Skeletal muscle tissue (tissue), 4 donors: ENCODE measurements around the gene WHRN. TPM values are rescaled to one million over a fixed set of nuclear protein-coding genes. Genes with fewer than 3 reads are reported as not detected.

Source experiments
- H3K27ac ChIP-seq: one replicate; pipeline ENCODE4 v1.7.0; 2013; ENCODE audit warnings: mild to moderate bottlenecking, low read depth, low read length, inconsistent platforms
- H3K27me3 ChIP-seq, 3 donors: one replicate each; pipeline ENCODE4 v1.7.0; 2013; ENCODE audit warnings: low read length in 3 of 3; ENCODE audit not compliant: control insufficient read depth in 3 of 3, insufficient read depth in 3 of 3
- H3K36me3 ChIP-seq, 3 donors: one replicate each; pipeline ENCODE4 v1.7.0; 2013; ENCODE audit warnings: low read length in 3 of 3; ENCODE audit not compliant: control insufficient read depth in 3 of 3, insufficient read depth in 3 of 3
- H3K4me1 ChIP-seq, 3 donors: one replicate each; pipeline ENCODE4 v1.7.0; 2013; ENCODE audit warnings: low read length in 3 of 3, mild to moderate bottlenecking in 3 of 3; ENCODE audit not compliant: control insufficient read depth in 3 of 3, insufficient read depth in 3 of 3
- H3K4me3 ChIP-seq, 3 donors: one replicate each; pipeline ENCODE4 v1.7.0; 2013; ENCODE audit warnings: low read length in 3 of 3
- H3K9ac ChIP-seq, 3 donors: one replicate each; pipeline ENCODE4 v1.7.0; 2013; ENCODE audit warnings: low read length in 3 of 3, mild to moderate bottlenecking in 3 of 3, moderate library complexity in 2 of 3, low read depth in 1 of 3
- H3K9me3 ChIP-seq, 3 donors: one replicate each; pipeline ENCODE4 v1.7.0; 2013; ENCODE audit warnings: low read length in 3 of 3; ENCODE audit not compliant: control insufficient read depth in 3 of 3
- total RNA-seq: library from RNA; depleted of rRNA; stranded (reverse); fragments of >200 nt; gene quantifications from one replicate; pipeline ENCODE4 v1.2.3, GENCODE V29; 2014
- donor health status: Osteomylitis.

WHRN gene
- total RNA-seq, 1 donor from 2014 or later = 0.52 TPM

DNA sequence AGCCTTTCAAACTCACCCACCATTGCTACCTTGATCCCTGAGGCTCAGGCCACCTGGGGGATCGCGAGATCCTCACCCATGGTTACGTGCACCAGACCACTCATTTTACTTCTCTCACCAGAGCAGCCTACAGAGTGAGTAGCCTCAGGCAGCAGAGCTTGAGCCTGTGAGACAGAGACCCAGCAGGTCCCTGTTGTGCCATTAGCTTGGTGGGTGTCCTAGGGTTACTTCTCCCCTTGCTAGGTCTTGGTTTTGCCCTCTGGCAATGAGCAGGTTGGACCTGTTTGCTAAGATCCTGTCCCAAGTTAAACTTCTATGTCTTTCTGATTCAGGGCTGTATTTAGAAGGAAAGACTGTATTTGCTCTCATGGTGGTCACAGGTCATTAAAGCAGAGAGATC is 21.8 kb downstream of the WHRN start:
- Histone ChIP-seq H3K4me3 (no peak overlapping the region), H3K27me3 (peaks cover 0 to 3% (median 0%) of the 10 kb centered on the region in 3 donors), H3K4me1 (no peaks in the 10 kb centered on the region), H3K9ac (no peak overlapping the region), H3K9me3 (no peaks in the 10 kb centered on the region), H3K36me3 (no peaks in the 10 kb centered on the region), H3K27ac (no peak overlapping the region)

DNA sequence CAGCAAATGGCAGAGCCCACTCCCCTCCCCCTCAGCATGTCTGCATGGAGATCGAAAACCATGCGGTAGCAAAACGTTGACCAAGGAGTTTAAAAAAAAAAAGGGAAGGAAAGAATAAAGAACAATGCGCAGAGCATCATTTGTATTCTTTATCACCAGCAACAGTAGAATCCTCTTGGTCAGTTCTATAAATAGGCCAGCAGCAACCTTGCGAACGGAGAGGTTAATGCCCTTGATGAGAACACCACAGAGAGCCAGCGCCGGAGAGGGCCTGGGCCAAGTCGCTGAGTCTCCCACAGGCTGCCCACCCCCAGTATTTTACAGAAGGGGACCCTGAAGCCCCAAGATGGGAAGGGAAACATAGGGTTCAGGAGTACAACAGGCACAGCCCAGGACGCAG is 22.7 kb downstream of the WHRN start:
- no peaks in the 10 kb centered on the region for H3K36me3 ChIP-seq
- H3K4me3 ChIP-seq = no peak overlapping the region
- H3K9me3 ChIP-seq = no peaks in the 10 kb centered on the region
- H3K4me1 ChIP-seq = no peaks in the 10 kb centered on the region
- no peak overlapping the region for H3K9ac ChIP-seq
- no peak overlapping the region for H3K27ac ChIP-seq
- peaks cover 0 to 5% (median 4%) of the 10 kb centered on the region in 3 donors for H3K27me3 ChIP-seq

GRCh38 chr9:114481789-114482188 is 23.5 kb downstream of the WHRN start:
- Histone ChIP-seq H3K4me1 (no peaks in the 10 kb centered on the region), H3K4me3 (no peak overlapping the region), H3K27me3 (peaks cover 0 to 12% (median 4%) of the 10 kb centered on the region in 3 donors), H3K9ac (no peak overlapping the region), H3K9me3 (no peaks in the 10 kb centered on the region), H3K36me3 (no peaks in the 10 kb centered on the region), H3K27ac (no peak overlapping the region)

GRCh38 chr9:114480746-114481435 is 24.4 kb downstream of the WHRN start:
- Histone ChIP-seq H3K9ac (no peak overlapping the region), H3K27ac (no peak overlapping the region), H3K4me1 (no peaks in the 10 kb centered on the region), H3K36me3 (no peaks in the 10 kb centered on the region), H3K27me3 (peaks cover 0 to 12% (median 4%) of the 10 kb centered on the region in 3 donors), H3K9me3 (no peaks in the 10 kb centered on the region), H3K4me3 (no peak overlapping the region)

GRCh38 chr9:114478871-114479270 is 26.4 kb downstream of the WHRN start:
- no peaks in the 10 kb centered on the region for H3K36me3 ChIP-seq
- H3K4me3 ChIP-seq = no peak overlapping the region
- no peaks in the 10 kb centered on the region for H3K9me3 ChIP-seq
- H3K27me3 ChIP-seq = peaks cover 0 to 19% (median 10%) of the 10 kb centered on the region in 3 donors
- H3K27ac ChIP-seq = no peak overlapping the region
- no peak overlapping the region for H3K9ac ChIP-seq
- H3K4me1 ChIP-seq = no peaks in the 10 kb centered on the region

DNA sequence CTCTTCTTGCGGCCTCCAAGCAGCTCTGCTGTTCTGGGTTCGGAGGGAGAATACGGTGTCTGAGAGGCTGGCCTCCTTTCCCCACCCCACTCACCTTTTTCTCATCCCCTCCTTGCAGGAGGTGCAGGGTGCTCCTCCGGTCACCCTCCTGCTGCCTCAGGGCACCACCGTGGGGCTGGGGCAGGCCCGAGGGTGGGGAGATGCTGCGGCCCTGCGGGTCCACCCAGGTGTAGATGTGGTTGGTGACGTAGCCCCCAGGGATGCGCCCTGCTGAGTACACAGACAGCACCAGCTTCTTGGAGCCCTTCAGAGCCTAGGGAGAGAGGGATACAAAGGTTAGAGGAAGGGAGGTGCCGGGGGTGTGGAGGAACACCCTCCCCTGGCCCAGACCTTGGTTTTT is 26.8 kb downstream of the WHRN start:
- Histone ChIP-seq H3K27ac (no peak overlapping the region), H3K9ac (no peak overlapping the region), H3K4me3 (no peak overlapping the region), H3K4me1 (no peaks in the 10 kb centered on the region), H3K27me3 (peaks cover 0 to 19% (median 10%) of the 10 kb centered on the region in 3 donors), H3K36me3 (no peaks in the 10 kb centered on the region), H3K9me3 (no peaks in the 10 kb centered on the region)

DNA sequence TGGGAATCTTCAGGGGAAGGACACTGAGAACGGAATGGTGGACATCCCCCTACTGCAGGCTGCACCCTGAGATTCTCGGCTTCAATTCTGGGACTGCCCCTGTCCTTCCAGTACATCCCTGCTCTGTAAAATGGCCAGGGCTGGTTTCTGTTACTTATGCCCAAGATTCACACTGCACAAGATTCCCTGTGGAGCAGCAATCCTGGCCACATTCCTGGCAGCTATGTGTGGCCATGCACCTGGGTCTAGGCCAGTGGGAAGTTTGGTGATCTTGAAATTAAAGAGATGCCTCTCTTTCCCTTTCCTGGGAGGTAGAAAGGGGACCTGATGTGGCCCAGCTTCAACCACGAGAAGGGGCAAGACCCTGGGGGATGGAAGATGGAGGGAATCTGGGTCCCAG is 27.6 kb downstream of the WHRN start:
- Histone ChIP-seq H3K4me1 (no peaks in the 10 kb centered on the region), H3K27me3 (peaks cover 0 to 19% (median 10%) of the 10 kb centered on the region in 3 donors), H3K9me3 (no peaks in the 10 kb centered on the region), H3K27ac (no peak overlapping the region), H3K9ac (no peak overlapping the region), H3K4me3 (no peak overlapping the region), H3K36me3 (no peaks in the 10 kb centered on the region)

- H3K27me3 ChIP-seq = peaks cover 0 to 19% (median 10%) of the 10 kb centered on the region in 3 donors
Observed at GRCh38 chr9:114476891-114477469, 28.3 kb downstream of the WHRN start.

GRCh38 chr9:114475412-114476135 is 29.7 kb downstream of the WHRN start:
- H3K27me3 ChIP-seq = peaks cover 0 to 16% (median 10%) of the 10 kb centered on the region in 3 donors
- H3K36me3 ChIP-seq = no peaks in the 10 kb centered on the region
- H3K27ac ChIP-seq = no peak overlapping the region
- no peaks in the 10 kb centered on the region for H3K9me3 ChIP-seq
- no peak overlapping the region for H3K4me3 ChIP-seq
- H3K9ac ChIP-seq = no peak overlapping the region
- H3K4me1 ChIP-seq = no peaks in the 10 kb centered on the region

More at GRCh38 chr9:114476891-114477469, 28.3 kb downstream of the WHRN start:
- Histone ChIP-seq H3K36me3 (no peaks in the 10 kb centered on the region), H3K4me3 (no peak overlapping the region), H3K9me3 (no peaks in the 10 kb centered on the region), H3K27ac (no peak overlapping the region), H3K4me1 (no peaks in the 10 kb centered on the region), H3K9ac (no peak overlapping the region)

DNA sequence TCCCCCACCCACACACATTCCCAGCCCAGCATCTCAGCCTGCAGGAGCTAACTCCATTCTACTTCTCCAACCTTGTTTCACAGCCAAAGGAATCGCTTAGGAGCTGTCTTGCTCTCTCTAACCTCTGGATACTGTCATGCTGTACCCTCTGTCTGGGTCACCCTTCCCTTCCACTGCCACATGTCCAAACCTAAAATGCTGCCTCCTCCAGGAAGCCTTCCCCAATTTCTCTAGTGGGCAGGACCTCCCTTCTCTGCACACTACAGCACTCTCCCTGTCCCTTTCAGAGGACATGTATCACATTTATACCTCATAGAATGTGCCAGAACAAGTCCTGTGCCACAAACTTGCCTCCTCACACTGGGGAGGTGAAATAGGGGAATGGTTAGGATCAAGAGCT is 30.8 kb downstream of the WHRN start:
- no peaks in the 10 kb centered on the region for H3K36me3 ChIP-seq
- H3K4me3 ChIP-seq = no peak overlapping the region
- H3K27me3 ChIP-seq = peaks cover 0 to 16% (median 10%) of the 10 kb centered on the region in 3 donors
- H3K27ac ChIP-seq = no peak overlapping the region
- no peak overlapping the region for H3K9ac ChIP-seq
- peaks cover 0 to 4% (median 2%) of the 10 kb centered on the region in 3 donors for H3K9me3 ChIP-seq
- H3K4me1 ChIP-seq = no peaks in the 10 kb centered on the region
